BE2C (cell line): Measurements from ENCODE around the gene PBRM1.

Experiments used
- DNase-seq: peaks from one replicate; pipeline ENCODE4 v3.0.0-alpha.2; 2020
- H3K27me3 ChIP-seq: fragments of 250-450 bp; sonication (Bioruptor Pico); 2 replicates; pipeline ENCODE4 v1.5.1; 2020; ENCODE audit warnings: mild to moderate bottlenecking
- H3K36me3 ChIP-seq: fragments of 250-450 bp; sonication (Bioruptor Pico); 2 replicates; pipeline ENCODE4 v1.5.1; 2020; ENCODE audit warnings: mild to moderate bottlenecking
- H3K4me1 ChIP-seq: fragments of 250-450 bp; sonication (Bioruptor Pico); 2 replicates; pipeline ENCODE4 v1.5.1; 2020
- H3K4me3 ChIP-seq: 2 replicates; pipeline ENCODE4 v1.5.1; 2011; ENCODE audit warnings: low read depth, low read length
- H3K9me3 ChIP-seq: fragments of 250-450 bp; sonication (Bioruptor Pico); 2 replicates; pipeline ENCODE4 v1.5.1; 2020
- CTCF ChIP-seq: IDR thresholded peaks from 2 replicates; pipeline ENCODE4 v1.5.1; 2012; ENCODE audit warnings: mild to moderate bottlenecking, low read depth, low read length

PBRM1 gene

GRCh38 chr3:52531860-52532516 is 153.7 kb downstream of the PBRM1 start:
- Histone ChIP-seq H3K4me1 (peaks cover 22% of the 10 kb centered on the region), H3K27me3 (no peaks in the 10 kb centered on the region), H3K36me3 (peaks cover 22% of the 10 kb centered on the region), H3K4me3 (peak overlapping the region; percentile 72), H3K9me3 (no peaks in the 10 kb centered on the region)
- DNase-seq = no peak
- TF ChIP-seq CTCF = no peak

GRCh38 chr3:52530918-52531826 is 154.5 kb downstream of the PBRM1 start:
- H3K36me3 ChIP-seq = peaks cover 22% of the 10 kb centered on the region
- H3K4me1 ChIP-seq = peaks cover 22% of the 10 kb centered on the region
- peak overlapping the region; percentile 72; the same call in 1 of the 2 replicates for H3K4me3 ChIP-seq
- DNase-seq = no peak
- no peaks in the 10 kb centered on the region for H3K27me3 ChIP-seq
- no peak for TF ChIP-seq CTCF
- no peaks in the 10 kb centered on the region for H3K9me3 ChIP-seq

GRCh38 chr3:52529376-52530333 is 156.1 kb downstream of the PBRM1 start:
- DNase-seq = peak; percentile 61
- H3K4me3 ChIP-seq = peak overlapping the region; percentile 19
- no peaks in the 10 kb centered on the region for H3K9me3 ChIP-seq
- no peak for TF ChIP-seq CTCF
- H3K27me3 ChIP-seq = no peaks in the 10 kb centered on the region
- H3K4me1 ChIP-seq = peaks cover 32% of the 10 kb centered on the region
- peaks cover 25% of the 10 kb centered on the region for H3K36me3 ChIP-seq

GRCh38 chr3:52528586-52529375 is 156.9 kb downstream of the PBRM1 start:
- peaks cover 34% of the 10 kb centered on the region for H3K36me3 ChIP-seq
- no peak for DNase-seq
- no peak for TF ChIP-seq CTCF

GRCh38 chr3:52527732-52528585 is 157.8 kb downstream of the PBRM1 start:
- Histone ChIP-seq H3K9me3 (no peaks in the 10 kb centered on the region), H3K4me3 (no peak overlapping the region), H3K27me3 (no peaks in the 10 kb centered on the region), H3K4me1 (peaks cover 37% of the 10 kb centered on the region), H3K36me3 (peaks cover 36% of the 10 kb centered on the region)
- no peak for DNase-seq
- TF ChIP-seq CTCF = no peak

More at GRCh38 chr3:52528586-52529375, 156.9 kb downstream of the PBRM1 start:
- H3K4me3 ChIP-seq = no peak overlapping the region
- H3K4me1 ChIP-seq = peaks cover 37% of the 10 kb centered on the region
- no peaks in the 10 kb centered on the region for H3K27me3 ChIP-seq
- H3K9me3 ChIP-seq = no peaks in the 10 kb centered on the region
